Measurements from ENCODE around the gene GNB3. TPM values are rescaled to one million over a fixed set of nuclear protein-coding genes. Genes with fewer than 3 reads are reported as not detected.

GNB3 gene
- total and polyA plus RNA-seq, 9 of the 15 experiments (the other 6 are each of a cell fraction or from before 2014, with no cell fraction given): 1.4 to 5.8 (median 2.0) TPM

- TF ChIP-seq, protein P1, sequence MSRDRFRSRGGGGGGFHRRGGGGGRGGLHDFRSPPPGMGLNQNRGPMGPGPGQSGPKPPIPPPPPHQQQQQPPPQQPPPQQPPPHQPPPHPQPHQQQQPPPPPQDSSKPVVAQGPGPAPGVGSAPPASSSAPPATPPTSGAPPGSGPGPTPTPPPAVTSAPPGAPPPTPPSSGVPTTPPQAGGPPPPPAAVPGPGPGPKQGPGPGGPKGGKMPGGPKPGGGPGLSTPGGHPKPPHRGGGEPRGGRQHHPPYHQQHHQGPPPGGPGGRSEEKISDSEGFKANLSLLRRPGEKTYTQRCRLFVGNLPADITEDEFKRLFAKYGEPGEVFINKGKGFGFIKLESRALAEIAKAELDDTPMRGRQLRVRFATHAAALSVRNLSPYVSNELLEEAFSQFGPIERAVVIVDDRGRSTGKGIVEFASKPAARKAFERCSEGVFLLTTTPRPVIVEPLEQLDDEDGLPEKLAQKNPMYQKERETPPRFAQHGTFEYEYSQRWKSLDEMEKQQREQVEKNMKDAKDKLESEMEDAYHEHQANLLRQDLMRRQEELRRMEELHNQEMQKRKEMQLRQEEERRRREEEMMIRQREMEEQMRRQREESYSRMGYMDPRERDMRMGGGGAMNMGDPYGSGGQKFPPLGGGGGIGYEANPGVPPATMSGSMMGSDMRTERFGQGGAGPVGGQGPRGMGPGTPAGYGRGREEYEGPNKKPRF (IDR thresholded peaks at IDR 0.05; ENCODE audit: low read depth, low read length): no peak
- TF ChIP-seq, protein P2, sequence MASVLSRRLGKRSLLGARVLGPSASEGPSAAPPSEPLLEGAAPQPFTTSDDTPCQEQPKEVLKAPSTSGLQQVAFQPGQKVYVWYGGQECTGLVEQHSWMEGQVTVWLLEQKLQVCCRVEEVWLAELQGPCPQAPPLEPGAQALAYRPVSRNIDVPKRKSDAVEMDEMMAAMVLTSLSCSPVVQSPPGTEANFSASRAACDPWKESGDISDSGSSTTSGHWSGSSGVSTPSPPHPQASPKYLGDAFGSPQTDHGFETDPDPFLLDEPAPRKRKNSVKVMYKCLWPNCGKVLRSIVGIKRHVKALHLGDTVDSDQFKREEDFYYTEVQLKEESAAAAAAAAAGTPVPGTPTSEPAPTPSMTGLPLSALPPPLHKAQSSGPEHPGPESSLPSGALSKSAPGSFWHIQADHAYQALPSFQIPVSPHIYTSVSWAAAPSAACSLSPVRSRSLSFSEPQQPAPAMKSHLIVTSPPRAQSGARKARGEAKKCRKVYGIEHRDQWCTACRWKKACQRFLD (CRISPR knock-in tag; IDR thresholded peaks at IDR 0.05): no peak
- TF ChIP-seq, protein P3, sequence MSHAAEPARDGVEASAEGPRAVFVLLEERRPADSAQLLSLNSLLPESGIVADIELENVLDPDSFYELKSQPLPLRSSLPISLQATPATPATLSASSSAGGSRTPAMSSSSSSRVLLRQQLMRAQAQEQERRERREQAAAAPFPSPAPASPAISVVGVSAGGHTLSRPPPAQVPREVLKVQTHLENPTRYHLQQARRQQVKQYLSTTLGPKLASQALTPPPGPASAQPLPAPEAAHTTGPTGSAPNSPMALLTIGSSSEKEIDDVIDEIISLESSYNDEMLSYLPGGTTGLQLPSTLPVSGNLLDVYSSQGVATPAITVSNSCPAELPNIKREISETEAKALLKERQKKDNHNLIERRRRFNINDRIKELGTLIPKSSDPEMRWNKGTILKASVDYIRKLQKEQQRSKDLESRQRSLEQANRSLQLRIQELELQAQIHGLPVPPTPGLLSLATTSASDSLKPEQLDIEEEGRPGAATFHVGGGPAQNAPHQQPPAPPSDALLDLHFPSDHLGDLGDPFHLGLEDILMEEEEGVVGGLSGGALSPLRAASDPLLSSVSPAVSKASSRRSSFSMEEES (CRISPR knock-in tag; IDR thresholded peaks at IDR 0.05): no peak
- no peak for TF ChIP-seq ZNF717 (CRISPR knock-in tag; IDR thresholded peaks at IDR 0.05)
- TF ChIP-seq POLR2A (conservative IDR thresholded peaks at IDR 0.05): peak; percentile 99
- TF ChIP-seq ZC3H11A (IDR thresholded peaks at IDR 0.05; ENCODE audit: low read depth, low read length): no peak
- no peak for TF ChIP-seq HSF4 (CRISPR knock-in tag; IDR thresholded peaks at IDR 0.05; ENCODE audit: borderline replicate concordance)
- no peak for TF ChIP-seq REST (IDR thresholded peaks at IDR 0.05; ENCODE audit: borderline replicate concordance)
- 0 out of 2 replicates have a peak, but pooled peaks have one; percentile 39 for TF ChIP-seq REST (CRISPR knock-in tag; IDR thresholded peaks at IDR 0.05; ENCODE audit: low read depth)
These were observed 26.9 kb downstream of the GNB3 start, which contains the start of gene TPI1 (continued) for GRCh38 chr12:6867413-6868210.

Measured in K562 (cell line).